Neural progenitor cell (in vitro differentiated cells): ENCODE measurements around the gene PPAT. TPM values are rescaled to one million over a fixed set of nuclear protein-coding genes. Genes with fewer than 3 reads are reported as not detected.
"Not testable (repeated sequence)": the region's sequence is repeated elsewhere in the genome, so short reads cannot be mapped to it uniquely, and the experiment has no call there.

ENCODE experiments used
- DNase-seq: peaks from one replicate; pipeline ENCODE4 v3.0.0-alpha.2; 2016; ENCODE audit warnings: low spot score
- H2AFZ ChIP-seq: fragments of 200-600 bp; sonication (generic); replicated peaks from 2 replicates; pipeline ENCODE4 v1.6.1; 2016; ENCODE audit warnings: antibody characterized with exemption
- H3F3A ChIP-seq: fragments of 200-600 bp; sonication (generic); 2 replicates; pipeline ENCODE4 v1.6.1; 2016; ENCODE audit warnings: antibody characterized with exemption, low read depth
- H3K27ac ChIP-seq: fragments of 200-600 bp; sonication (generic); 2 replicates; pipeline ENCODE4 v1.5.1; 2016; ENCODE audit warnings: mild to moderate bottlenecking
- H3K27me3 ChIP-seq: fragments of 200-600 bp; sonication (generic); 2 replicates; pipeline ENCODE4 v1.6.1; 2016; ENCODE audit warnings: mild to moderate bottlenecking, moderate library complexity
- H3K36me3 ChIP-seq: fragments of 200-600 bp; sonication (generic); 2 replicates; pipeline ENCODE4 v1.5.1; 2016
- H3K4me1 ChIP-seq: fragments of 200-600 bp; sonication (generic); 2 replicates; pipeline ENCODE4 v1.6.1; 2016; ENCODE audit warnings: mixed run types
- H3K4me2 ChIP-seq: fragments of 200-600 bp; sonication (generic); 2 replicates; pipeline ENCODE4 v1.6.1; 2016
- H3K4me3 ChIP-seq: fragments of 200-600 bp; sonication (generic); 2 replicates; pipeline ENCODE4 v1.5.1; 2016
- H3K79me2 ChIP-seq: fragments of 200-600 bp; sonication (generic); 2 replicates; pipeline ENCODE4 v1.6.1; 2016; ENCODE audit warnings: low read depth
- H3K9ac ChIP-seq: fragments of 200-600 bp; sonication (generic); 2 replicates; pipeline ENCODE4 v1.6.1; 2016
- H3K9me3 ChIP-seq: fragments of 200-600 bp; sonication (generic); 2 replicates; pipeline ENCODE4 v1.5.1; 2016; ENCODE audit warnings: low read depth
- H4K20me1 ChIP-seq: fragments of 200-600 bp; sonication (generic); 2 replicates; pipeline ENCODE4 v1.6.1; 2016; ENCODE audit warnings: low read depth
- H3K27ac Mint-ChIP-seq: 3 replicates; pipeline ENCODE4 v1.8.0; 2021; ENCODE audit warnings: mixed read lengths
- H3K27me3 Mint-ChIP-seq: 2 replicates; pipeline ENCODE4 v1.8.0; 2022; ENCODE audit warnings: low read depth, mild to moderate bottlenecking, inconsistent platforms, moderate library complexity, mixed read lengths; ENCODE audit not compliant: insufficient read depth
- H3K36me3 Mint-ChIP-seq: 3 replicates; pipeline ENCODE4 v1.8.0; 2021; ENCODE audit warnings: mixed read lengths
- H3K4me1 Mint-ChIP-seq: 3 replicates; pipeline ENCODE4 v1.8.0; 2021; ENCODE audit warnings: mixed read lengths
- H3K4me3 Mint-ChIP-seq: 3 replicates; pipeline ENCODE4 v1.8.0; 2021; ENCODE audit warnings: mild to moderate bottlenecking, moderate library complexity, mixed read lengths
- H3K9me3 Mint-ChIP-seq: 3 replicates; pipeline ENCODE4 v1.8.0; 2020; ENCODE audit warnings: mixed read lengths
- EZH2 ChIP-seq: fragments of 200-600 bp; sonication (generic); IDR thresholded peaks from 2 replicates; pipeline ENCODE4 v1.6.1; 2017; ENCODE audit warnings: antibody characterized with exemption, mild to moderate bottlenecking, moderate library complexity
- EZH2phosphoT487 ChIP-seq: fragments of 200-600 bp; sonication (generic); IDR thresholded peaks from 2 replicates; pipeline ENCODE4 v1.6.1; 2017; ENCODE audit warnings: antibody characterized with exemption
- total RNA-seq: library from RNA; depleted of rRNA; stranded (reverse); fragments of >200 nt; gene quantifications from 2 replicates; pipeline ENCODE4 v1.2.3, GENCODE V29; 2015; ENCODE audit warnings: low replicate concordance
- TF ChIP-seq, protein P1 (sequence below): fragments of 200-600 bp; sonication (generic); IDR thresholded peaks from 2 replicates; pipeline ENCODE4 v1.5.1; 2017; ENCODE audit warnings: antibody characterized with exemption, mild to moderate bottlenecking

PPAT gene
- total RNA-seq, 1 donor from 2014 or later, result 108 TPM

DNA sequence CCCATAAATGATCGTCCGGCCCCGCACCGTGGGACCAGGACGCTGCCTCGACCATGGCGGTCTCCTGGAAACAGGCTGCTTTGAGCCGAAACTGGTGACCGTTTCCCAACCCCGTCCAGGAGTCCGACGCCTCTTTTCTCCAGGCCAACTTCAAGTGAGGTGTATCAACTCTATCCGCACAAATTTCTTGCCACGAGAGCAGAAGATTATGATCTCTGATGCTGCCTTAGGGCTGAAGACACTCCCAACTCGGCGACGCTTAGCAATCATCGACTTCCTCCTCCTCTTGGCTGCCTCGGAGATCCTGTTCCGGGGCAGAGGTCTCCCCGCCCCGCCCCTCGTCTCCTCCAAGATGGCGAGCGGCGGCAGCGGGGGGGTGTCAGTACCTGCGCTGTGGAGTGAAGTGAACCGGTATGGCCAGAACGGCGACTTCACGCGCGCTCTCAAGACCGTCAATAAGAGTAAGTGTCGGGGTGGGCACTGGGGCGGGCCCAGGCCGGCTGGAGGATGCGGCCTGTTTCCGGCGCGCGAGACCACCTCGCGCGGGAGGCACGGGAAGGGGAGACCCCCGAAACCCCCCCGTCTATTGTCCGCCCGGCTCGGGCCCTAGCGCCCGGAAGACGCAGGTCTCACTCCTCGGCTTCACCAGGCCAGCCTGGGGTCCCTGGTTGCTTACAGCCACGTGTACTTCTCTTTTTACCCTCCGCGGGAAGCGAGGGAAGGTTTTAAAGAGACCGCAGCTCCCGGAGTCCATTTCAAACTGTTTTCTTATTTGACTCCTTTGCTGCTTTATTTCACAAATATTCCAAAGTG lies 32.1 kb upstream of the PPAT start, which contains the start of gene SRP72:
TSS of gene SRP72 (plus strand) at position 334 of the 813 bp plus-strand sequence. CDS start at position 353, 19 bp downstream.
- Histone ChIP-seq H3F3A (peaks cover 24% of the 10 kb centered on the region), H3K4me3 (peak within 1 kb of the TSS; percentile 92), H3K79me2 (peaks cover 74% of the 10 kb centered on the region), H2AFZ (peak within 1 kb of the TSS; percentile 90), H3K36me3 (peaks cover 20% of the 10 kb centered on the region), H4K20me1 (peaks cover 43% of the 10 kb centered on the region), H3K9me3 (no peaks in the 10 kb centered on the region), H3K27ac (peak within 1 kb of the TSS; percentile 92), H3K9ac (peak within 1 kb of the TSS; percentile 92), H3K4me1 (peaks cover 10% of the 10 kb centered on the region), H3K27me3 (no peaks in the 10 kb centered on the region), H3K4me2 (peak within 1 kb of the TSS; percentile 96)
- TF ChIP-seq EZH2phosphoT487 (no peak), EZH2 (no peak)
- TF ChIP-seq, protein P1, sequence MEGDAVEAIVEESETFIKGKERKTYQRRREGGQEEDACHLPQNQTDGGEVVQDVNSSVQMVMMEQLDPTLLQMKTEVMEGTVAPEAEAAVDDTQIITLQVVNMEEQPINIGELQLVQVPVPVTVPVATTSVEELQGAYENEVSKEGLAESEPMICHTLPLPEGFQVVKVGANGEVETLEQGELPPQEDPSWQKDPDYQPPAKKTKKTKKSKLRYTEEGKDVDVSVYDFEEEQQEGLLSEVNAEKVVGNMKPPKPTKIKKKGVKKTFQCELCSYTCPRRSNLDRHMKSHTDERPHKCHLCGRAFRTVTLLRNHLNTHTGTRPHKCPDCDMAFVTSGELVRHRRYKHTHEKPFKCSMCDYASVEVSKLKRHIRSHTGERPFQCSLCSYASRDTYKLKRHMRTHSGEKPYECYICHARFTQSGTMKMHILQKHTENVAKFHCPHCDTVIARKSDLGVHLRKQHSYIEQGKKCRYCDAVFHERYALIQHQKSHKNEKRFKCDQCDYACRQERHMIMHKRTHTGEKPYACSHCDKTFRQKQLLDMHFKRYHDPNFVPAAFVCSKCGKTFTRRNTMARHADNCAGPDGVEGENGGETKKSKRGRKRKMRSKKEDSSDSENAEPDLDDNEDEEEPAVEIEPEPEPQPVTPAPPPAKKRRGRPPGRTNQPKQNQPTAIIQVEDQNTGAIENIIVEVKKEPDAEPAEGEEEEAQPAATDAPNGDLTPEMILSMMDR, result no peak
- Mint-ChIP-seq H3K4me3 (peak within 1 kb of the TSS; percentile 97), H3K27ac (peak within 1 kb of the TSS; percentile 93), H3K36me3 (peaks cover 14% of the 10 kb centered on the region), H3K27me3 (peaks cover 6% of the 10 kb centered on the region), H3K4me1 (peaks cover 43% of the 10 kb centered on the region), H3K9me3 (no peaks in the 10 kb centered on the region)
- DNase-seq, result peak; percentile 94

DNA sequence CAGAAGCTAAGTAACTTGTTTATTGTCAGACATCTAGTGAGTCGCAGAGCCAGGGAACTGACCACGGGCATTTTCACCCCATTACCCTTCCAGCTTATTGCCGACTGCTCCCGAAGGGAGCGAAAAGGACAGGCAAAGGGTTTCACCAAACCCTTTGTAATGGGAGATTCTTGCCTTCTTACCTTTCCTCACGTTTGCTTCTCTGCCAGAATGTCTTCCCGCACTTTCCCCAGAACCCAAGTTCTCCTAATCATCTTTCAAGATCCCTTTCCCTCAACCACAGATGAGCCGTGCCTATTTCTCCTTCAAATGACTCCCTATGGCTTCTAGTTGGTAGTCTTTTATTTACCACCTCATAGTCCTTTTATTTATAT lies 31.5 kb upstream of the PPAT start:
- Histone ChIP-seq H3K9ac (peak overlapping the region; percentile 92), H3K27me3 (no peaks in the 10 kb centered on the region), H3K9me3 (no peaks in the 10 kb centered on the region), H3K27ac (peak overlapping the region; percentile 92), H3F3A (peaks cover 30% of the 10 kb centered on the region), H3K4me3 (peak overlapping the region; percentile 92), H4K20me1 (peaks cover 46% of the 10 kb centered on the region), H3K36me3 (peaks cover 17% of the 10 kb centered on the region), H3K79me2 (peaks cover 74% of the 10 kb centered on the region), H3K4me1 (peaks cover 10% of the 10 kb centered on the region), H2AFZ (peak overlapping the region; percentile 90), H3K4me2 (peak overlapping the region; percentile 96)
- TF ChIP-seq EZH2phosphoT487, result no peak
- Mint-ChIP-seq H3K9me3 (no peaks in the 10 kb centered on the region), H3K4me1 (peaks cover 43% of the 10 kb centered on the region), H3K4me3 (peak overlapping the region; percentile 97), H3K27me3 (peaks cover 6% of the 10 kb centered on the region), H3K36me3 (peaks cover 16% of the 10 kb centered on the region), H3K27ac (peak overlapping the region; percentile 87)
- peak; percentile 6 for DNase-seq

DNA sequence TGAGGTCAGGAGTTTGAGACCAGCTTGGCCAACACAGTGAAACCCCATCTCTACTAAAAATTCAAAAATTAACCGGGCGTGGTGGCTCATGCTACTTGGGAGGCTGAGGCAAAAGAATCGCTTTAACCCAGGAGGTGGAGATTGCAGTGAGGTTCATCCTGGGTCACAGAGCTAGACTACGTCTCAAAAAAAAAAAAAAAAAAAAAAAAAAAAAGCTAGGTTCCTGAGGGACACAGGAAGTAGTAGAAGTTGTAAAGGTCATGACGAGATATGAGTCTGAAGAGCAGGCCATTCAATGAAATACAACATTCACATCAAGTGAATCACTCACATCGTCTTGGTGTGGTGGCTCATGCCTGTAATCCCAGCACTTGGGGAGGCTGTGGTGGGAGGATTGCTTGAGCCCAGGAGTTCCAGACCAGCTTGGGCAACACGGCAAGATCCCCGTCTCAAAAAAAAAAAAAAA lies 30.9 kb upstream of the PPAT start:
- H2AFZ ChIP-seq, H3K9me3 Mint-ChIP-seq, DNase-seq, H3K9me3 ChIP-seq, H3K27me3 Mint-ChIP-seq, H3K4me1 ChIP-seq, H3K27ac ChIP-seq, H3K27me3 ChIP-seq: not testable (repeated sequence)
- Histone ChIP-seq H3K4me2 (peak overlapping the region; percentile 96), H4K20me1 (peaks cover 52% of the 10 kb centered on the region), H3F3A (peaks cover 35% of the 10 kb centered on the region), H3K36me3 (peaks cover 16% of the 10 kb centered on the region), H3K4me3 (peak overlapping the region; percentile 92), H3K79me2 (peaks cover 71% of the 10 kb centered on the region), H3K9ac (peak overlapping the region; percentile 92)
- H3K4me1 Mint-ChIP-seq, result peaks cover 43% of the 10 kb centered on the region
- peak overlapping the region; percentile 87 for H3K27ac Mint-ChIP-seq
- peaks cover 12% of the 10 kb centered on the region for H3K36me3 Mint-ChIP-seq
- H3K4me3 Mint-ChIP-seq, result peak overlapping the region; percentile 97

DNA sequence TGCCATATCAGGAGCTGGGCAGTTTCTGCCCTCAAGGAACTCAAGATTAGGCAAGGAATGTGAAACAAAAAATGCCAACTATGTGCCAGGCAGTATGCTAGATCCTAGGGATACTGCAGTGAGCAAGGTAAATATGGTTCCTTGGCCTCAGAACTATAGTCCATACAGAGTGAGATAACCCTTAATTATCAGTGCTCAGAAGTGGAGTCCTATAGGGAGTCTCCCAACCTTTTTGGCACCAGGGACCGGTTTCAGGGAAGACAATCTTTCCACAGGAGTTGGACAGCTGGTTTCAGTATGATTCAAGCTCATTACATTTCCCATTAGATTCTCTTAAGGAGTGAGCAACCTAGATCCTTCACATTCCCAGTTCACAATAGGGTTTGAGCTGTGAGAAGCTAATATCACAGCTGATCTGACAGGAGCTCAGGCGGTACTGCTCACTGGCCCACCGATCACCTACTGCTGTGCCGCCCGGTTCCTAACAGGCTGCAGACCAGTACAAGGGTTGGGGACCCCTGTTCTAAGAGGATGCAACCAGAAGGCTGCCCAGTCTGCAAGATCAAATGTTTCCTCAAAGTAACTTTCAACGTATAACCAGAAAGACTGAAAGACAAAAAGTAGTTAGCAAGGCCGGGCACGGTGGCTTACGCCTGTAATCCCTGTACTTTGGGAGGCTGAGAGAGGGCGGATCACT lies 30.3 kb upstream of the PPAT start:
- Histone ChIP-seq H3K27ac (no peak overlapping the region), H3K36me3 (peaks cover 16% of the 10 kb centered on the region), H3K9ac (peak overlapping the region; percentile 14), H3K27me3 (no peaks in the 10 kb centered on the region), H3K79me2 (peaks cover 71% of the 10 kb centered on the region), H2AFZ (no peak overlapping the region), H3K9me3 (no peaks in the 10 kb centered on the region), H3K4me2 (peak overlapping the region; percentile 96), H3K4me3 (peak overlapping the region; percentile 92), H4K20me1 (peaks cover 55% of the 10 kb centered on the region), H3K4me1 (peaks cover 10% of the 10 kb centered on the region), H3F3A (peaks cover 41% of the 10 kb centered on the region)
- Mint-ChIP-seq H3K27ac (peak overlapping the region; percentile 26), H3K9me3 (no peaks in the 10 kb centered on the region), H3K36me3 (peaks cover 17% of the 10 kb centered on the region), H3K4me1 (peaks cover 43% of the 10 kb centered on the region), H3K27me3 (peaks cover 6% of the 10 kb centered on the region), H3K4me3 (peak overlapping the region; percentile 97)
- TF ChIP-seq, protein P1, result no peak
- TF ChIP-seq EZH2phosphoT487 (no peak), EZH2 (no peak)
- peak; percentile 10 for DNase-seq
